Stimulated activated naive CD8-positive, alpha-beta T cell treated with anti-CD3 and anti-CD28 coated beads, Interleukin-15, Interleukin-2, amounts not matched to agents 100 U/mL and 50 U/mL, for 24 hours (primary cell): ENCODE data around the gene CCDC87.
"Not testable (repeated sequence)": the region's sequence is repeated elsewhere in the genome, so short reads cannot be mapped to it uniquely, and the experiment has no call there.

Experiments used
- ATAC-seq: fragments of 150-1000 bp; cut with Tn5 transposase; one replicate; pipeline ENCODE4 v1.10.0; 2021
- DNase-seq: peaks from one replicate; pipeline ENCODE4 v3.0.0; 2021

CCDC87 gene

GRCh38 chr11:66592457-66593302 lies at the start of gene CCDC87, which contains the start of gene CCS:
Gene CCDC87, minus strand, starts transcription at chr11:66593063. Its CDS starts 48 bp downstream, at chr11:66593015.
Gene CCS, plus strand, starts transcription at chr11:66593185. Its CDS starts 77 bp downstream, at chr11:66593262.
- ATAC-seq (peak; percentile 98), DNase-seq (peak; percentile 99)

- ATAC-seq (no peak), DNase-seq (no peak)
Measured at GRCh38 chr11:66641834-66642233, 49.0 kb upstream of the CCDC87 start.

DNA sequence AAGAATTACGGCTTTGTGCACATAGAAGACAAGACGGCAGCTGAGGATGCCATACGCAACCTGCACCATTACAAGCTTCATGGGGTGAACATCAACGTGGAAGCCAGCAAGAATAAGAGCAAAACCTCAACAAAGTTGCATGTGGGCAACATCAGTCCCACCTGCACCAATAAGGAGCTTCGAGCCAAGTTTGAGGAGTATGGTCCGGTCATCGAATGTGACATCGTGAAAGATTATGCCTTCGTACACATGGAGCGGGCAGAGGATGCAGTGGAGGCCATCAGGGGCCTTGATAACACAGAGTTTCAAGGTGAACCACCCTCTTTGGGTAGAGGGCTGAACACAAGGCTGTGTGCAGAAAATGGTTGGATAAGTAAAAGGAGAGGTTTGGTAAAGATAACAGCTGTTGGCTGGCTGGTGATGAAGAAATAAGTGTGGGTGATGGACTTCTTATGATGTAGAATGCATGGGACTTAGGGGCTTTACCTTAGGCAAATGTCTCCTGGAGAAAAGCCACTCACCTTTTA lies 47.0 kb upstream of the CCDC87 start:
- DNase-seq = not testable (repeated sequence)

DNA sequence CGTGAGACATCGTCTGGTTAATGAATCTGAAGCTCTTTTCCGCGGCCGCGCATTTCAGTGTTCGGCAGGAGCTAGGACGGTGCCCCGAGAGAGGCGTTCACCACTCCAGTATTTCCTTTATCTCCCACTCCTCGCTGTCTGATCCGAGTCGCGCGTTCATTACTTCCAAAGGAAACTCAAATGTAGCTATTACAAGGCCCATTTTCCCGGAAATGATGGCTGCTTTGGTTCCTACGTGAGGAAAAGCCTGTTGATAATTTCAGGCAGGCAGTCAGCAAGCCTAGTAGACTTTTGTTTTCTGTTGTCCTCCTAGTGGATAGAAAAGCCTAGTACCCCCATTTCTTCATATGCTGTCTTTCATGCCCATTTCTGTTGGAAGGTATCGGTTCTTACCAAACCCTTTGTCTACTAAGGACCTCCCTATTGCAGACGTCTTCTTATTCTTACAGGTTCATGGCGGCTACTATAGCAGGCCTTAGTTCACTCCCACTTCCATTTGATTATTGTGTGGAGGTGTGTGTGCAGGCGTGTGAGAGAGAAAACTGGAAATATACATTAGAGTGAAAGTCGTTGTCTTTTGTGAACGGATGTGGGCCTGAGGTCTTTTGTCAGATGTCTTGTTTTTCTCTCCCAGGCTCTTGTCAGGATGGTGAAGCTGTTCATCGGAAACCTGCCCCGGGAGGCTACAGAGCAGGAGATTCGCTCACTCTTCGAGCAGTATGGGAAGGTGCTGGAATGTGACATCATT lies 46.4 kb upstream of the CCDC87 start:
- ATAC-seq = no peak

More for the DNA sequence above, 47.0 kb upstream of the CCDC87 start:
- ATAC-seq = not testable (repeated sequence)

DNA sequence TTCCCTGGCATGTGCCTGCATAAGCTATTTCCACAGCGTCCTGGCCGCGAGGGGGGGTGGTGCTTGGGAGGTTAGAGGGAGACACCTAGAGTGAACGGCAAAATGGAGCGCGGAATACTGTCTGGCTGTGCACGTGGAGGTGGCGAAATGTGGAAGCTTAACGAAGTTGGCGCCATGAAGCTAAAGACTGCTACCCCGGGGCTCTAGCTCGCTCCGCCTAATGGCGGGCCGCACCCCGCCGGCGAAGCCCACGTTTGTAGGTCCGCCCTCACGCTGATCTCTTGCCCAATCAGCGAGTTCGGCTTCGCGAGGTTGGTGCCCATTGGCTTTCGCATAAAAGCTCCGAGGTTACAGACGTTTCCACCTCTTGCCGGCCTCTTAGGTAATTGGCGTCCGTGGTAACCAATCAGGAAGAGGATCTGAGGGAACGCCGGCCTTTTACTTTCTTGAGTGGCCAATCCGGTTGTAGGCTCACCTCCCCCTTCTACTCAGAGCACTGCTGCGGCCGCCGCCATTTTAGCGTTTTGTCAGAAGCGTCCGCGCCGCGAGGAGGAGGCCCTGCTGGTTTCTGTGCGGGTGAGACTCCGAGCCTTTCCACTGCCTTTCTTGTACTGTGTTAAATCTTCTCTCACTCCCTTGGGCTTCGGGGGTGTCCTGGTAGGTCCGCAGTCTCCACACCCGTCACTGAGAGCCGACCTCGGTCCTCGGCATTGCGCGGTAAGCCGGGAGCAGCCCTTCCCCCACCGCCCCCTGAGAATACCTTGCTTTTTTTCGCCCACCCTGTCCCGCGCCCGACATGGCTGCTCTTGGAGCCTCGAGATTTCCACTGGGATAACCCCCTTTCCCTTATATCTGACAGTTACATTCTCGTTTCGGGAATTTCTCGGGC lies 45.6 kb upstream of the CCDC87 start, which contains the start of gene RBM4:
RBM4 (plus strand) TSS at position 527 of the 889 bp plus-strand sequence. CDS start 1,009 bp downstream, outside the sequence.
- peak; percentile 97 for ATAC-seq
- peak; percentile 94 for DNase-seq

More for the DNA sequence above, 46.4 kb upstream of the CCDC87 start:
- no peak for DNase-seq

DNA sequence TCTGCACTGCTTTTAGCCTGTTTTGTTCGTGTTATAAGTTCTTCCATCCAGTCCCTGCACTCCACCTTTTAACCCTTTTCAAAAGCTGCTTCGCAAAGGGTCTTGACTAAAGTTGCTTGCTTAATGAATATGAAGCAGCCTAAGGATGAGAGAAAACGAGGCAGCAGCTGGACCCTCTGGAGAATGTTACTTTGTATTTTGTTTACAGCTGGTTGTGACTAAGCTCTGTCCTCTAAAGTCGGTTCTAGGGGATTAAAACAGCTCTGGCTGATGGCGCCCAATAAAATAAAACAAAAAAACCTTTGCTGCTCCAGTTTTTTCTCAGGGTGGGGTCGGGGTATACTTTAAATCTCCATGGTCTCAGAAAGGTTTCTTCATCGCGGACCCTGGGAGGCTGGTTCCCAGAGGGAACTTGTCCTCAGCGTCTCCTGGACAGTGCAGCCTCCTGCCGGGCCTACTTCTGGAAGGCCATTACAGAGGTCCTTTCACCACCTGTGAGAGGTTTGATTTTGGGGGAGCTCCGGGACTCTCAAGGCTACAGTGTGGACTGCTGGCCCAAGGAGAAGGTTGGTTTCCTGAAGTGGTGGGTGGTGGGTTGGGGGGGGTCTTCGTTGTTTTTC lies 44.8 kb upstream of the CCDC87 start:
- no peak for DNase-seq
- no peak for ATAC-seq

DNA sequence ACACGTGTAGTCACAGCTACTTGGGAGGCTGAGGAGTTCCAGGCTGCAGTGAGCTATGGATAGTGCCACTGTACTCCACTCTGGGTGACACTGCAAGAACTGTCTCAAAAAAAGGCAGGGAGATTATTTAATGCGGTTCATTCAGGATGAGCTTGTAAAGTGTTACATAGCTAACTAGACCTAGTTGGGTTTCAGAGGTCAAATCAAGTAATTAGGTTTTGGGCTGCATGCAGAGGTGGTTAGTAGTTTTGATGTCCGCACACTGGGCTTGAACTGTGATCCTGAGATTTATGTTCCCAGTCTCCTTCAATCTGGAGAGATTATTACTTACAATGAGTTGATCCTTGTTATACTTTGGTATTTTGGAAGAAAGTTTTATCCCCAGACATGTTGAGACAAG lies 43.5 kb upstream of the CCDC87 start:
- ATAC-seq = no peak
- no peak for DNase-seq

DNA sequence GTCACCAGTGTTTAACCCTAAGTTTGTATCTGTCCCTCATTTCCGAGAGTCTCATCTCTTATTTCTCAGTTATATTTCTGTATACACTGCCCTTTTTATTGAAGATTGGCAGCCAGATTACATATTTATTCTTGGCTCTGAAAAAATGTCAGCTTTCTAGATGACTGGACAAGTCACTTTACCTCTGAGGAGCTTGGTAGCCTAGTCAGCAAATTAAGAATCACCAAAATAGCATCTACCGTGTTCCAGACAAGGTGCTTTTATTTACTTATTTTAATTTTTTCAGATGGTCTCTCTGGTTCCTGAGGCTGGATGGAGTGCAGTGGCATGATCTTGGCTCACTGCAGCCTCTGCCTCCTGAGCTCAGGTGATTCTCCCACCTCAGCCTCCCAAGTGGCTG lies 40.1 kb upstream of the CCDC87 start:
- ATAC-seq = no peak
- no peak for DNase-seq

GRCh38 chr11:66631883-66632282 lies 39.0 kb upstream of the CCDC87 start:
- DNase-seq (no peak), ATAC-seq (no peak)

GRCh38 chr11:66629356-66629755 lies 36.5 kb upstream of the CCDC87 start:
- no peak for ATAC-seq
- DNase-seq = no peak

GRCh38 chr11:66628061-66628603 lies 35.3 kb upstream of the CCDC87 start:
- no peak for ATAC-seq
- no peak for DNase-seq

DNA sequence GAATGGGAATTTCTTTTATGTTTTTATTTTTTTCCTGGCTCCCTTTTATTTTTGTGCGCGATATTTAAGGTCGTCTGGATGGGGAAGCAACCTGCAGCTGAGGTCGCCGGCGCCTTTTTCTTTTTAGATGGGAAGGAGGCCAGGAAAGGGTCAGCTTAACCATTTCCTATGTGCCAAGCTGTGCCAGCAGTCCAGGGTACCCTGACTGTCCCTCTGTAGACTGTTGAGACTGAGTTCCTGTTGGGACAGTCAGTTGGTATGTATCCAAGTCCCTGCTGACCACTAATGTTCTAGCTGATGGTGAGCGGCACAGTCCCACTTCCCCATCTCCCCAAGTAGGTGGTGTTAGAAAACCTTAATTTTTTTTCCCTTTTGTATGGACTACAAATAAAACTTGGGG lies 34.1 kb upstream of the CCDC87 start:
- ATAC-seq = no peak
- DNase-seq = no peak

DNA sequence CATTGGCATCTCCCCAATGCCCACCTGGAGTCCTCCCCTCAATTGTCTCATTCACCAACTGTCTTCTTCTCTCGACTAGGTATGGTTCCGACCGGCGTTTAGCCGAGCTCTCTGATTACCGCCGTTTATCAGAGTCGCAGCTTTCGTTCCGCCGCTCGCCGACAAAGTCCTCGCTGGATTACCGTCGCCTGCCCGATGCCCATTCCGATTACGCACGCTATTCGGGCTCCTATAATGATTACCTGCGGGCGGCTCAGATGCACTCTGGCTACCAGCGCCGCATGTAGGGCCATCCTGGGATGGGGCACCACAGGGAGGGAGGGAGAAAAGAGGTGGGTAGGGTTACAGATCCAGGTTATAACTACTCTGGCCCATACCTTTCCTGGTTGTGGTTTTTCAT lies 33.5 kb upstream of the CCDC87 start:
- DNase-seq = no peak
- ATAC-seq = no peak

- no peak for ATAC-seq
- DNase-seq = no peak
Measured at GRCh38 chr11:66625752-66626149, 32.9 kb upstream of the CCDC87 start.

GRCh38 chr11:66625041-66625751 lies 32.3 kb upstream of the CCDC87 start:
- ATAC-seq = no peak
- DNase-seq = no peak

GRCh38 chr11:66624450-66624849 lies 31.6 kb upstream of the CCDC87 start:
- DNase-seq (no peak), ATAC-seq (no peak)

- DNase-seq (no peak), ATAC-seq (no peak)
Measured at GRCh38 chr11:66619080-66619554, 26.3 kb upstream of the CCDC87 start.

- no peak for ATAC-seq
- DNase-seq = no peak
Measured at GRCh38 chr11:66617155-66617834, 24.4 kb upstream of the CCDC87 start.

DNA sequence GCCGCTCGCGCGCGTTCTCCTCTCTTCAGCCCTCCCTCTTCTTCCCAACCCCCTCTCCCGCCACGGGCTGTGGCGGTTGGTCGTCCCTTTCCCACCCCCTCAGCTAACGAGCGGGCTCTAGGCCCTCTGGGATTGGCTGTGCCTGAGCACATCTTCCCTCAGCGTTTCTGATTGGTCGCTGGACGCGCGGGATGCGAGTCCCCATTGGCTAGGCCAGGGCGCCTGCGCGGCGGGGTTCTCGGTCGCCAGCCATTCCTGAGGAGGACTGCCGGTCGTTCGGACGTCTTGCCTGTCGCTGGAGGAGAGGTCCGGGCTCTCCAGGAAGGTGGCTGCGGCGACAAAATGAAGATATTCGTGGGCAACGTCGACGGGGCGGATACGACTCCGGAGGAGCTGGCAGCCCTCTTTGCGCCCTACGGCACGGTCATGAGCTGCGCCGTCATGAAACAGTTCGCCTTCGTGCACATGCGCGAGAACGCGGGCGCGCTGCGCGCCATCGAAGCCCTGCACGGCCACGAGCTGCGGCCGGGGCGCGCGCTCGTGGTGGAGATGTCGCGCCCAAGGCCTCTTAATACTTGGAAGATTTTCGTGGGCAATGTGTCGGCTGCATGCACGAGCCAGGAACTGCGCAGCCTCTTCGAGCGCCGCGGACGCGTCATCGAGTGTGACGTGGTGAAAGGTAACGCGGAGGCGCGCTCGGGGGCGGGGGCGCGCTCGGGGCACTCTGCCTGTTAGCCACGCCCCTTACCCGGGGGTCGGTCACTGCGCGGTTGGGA lies 23.7 kb upstream of the CCDC87 start, which contains the start of gene RBM14:
RBM14 (plus strand) TSS at position 252 of the 776 bp plus-strand sequence; CDS start at position 343, 91 bp downstream.
- DNase-seq (peak; percentile 98), ATAC-seq (peak; percentile 97)
